Glutamatergic neuron (in vitro differentiated cells): Measurements from ENCODE around the gene DIPK1C. TPM values are rescaled to one million over a fixed set of nuclear protein-coding genes. Genes with fewer than 3 reads are reported as not detected.
A peak's percentile ranks its signal among the peaks of the same experiment; 100 is the strongest.

Experiments used
- DNase-seq: peaks from one replicate; pipeline ENCODE4 v3.0.0; 2022
- H3K27ac Mint-ChIP-seq: one replicate; pipeline ENCODE4 v1.8.0; 2020; ENCODE audit warnings: mild to moderate bottlenecking, mixed read lengths, inconsistent platforms; ENCODE audit not compliant: unreplicated experiment
- H3K27me3 Mint-ChIP-seq: one replicate; pipeline ENCODE4 v1.8.0; 2020; ENCODE audit warnings: mild to moderate bottlenecking, moderate library complexity, mixed read lengths, inconsistent platforms; ENCODE audit not compliant: unreplicated experiment
- H3K36me3 Mint-ChIP-seq: one replicate; pipeline ENCODE4 v1.8.0; 2020; ENCODE audit warnings: mild to moderate bottlenecking, mixed read lengths, inconsistent platforms; ENCODE audit not compliant: unreplicated experiment
- H3K4me1 Mint-ChIP-seq: one replicate; pipeline ENCODE4 v1.8.0; 2020; ENCODE audit warnings: mild to moderate bottlenecking, low read depth, mixed read lengths, inconsistent platforms; ENCODE audit not compliant: unreplicated experiment
- H3K4me3 Mint-ChIP-seq: one replicate; pipeline ENCODE4 v1.8.0; 2020; ENCODE audit warnings: mild to moderate bottlenecking, mixed read lengths, inconsistent platforms; ENCODE audit not compliant: unreplicated experiment
- H3K9me3 Mint-ChIP-seq: one replicate; pipeline ENCODE4 v1.8.0; 2020; ENCODE audit warnings: mild to moderate bottlenecking, moderate library complexity, mixed read lengths, inconsistent platforms; ENCODE audit not compliant: unreplicated experiment
- CTCF ChIP-seq: fragments of 200-600 bp; sonication (generic); IDR thresholded peaks from one replicate; pipeline ENCODE4 v1.5.0; 2021; ENCODE audit not compliant: partially characterized antibody, unreplicated experiment
- total RNA-seq: library from RNA; stranded (reverse); fragmentation: NEBNext Ultra II Directional; extraction: Animal tissue kit (Norgen Biotek cat#: 25700); gene quantifications from one replicate; pipeline ENCODE4 v1.2.1, GENCODE V29; 2021; ENCODE audit not compliant: unreplicated experiment

Gene DIPK1C
- total RNA-seq, 1 donor from 2014 or later = not detected

GRCh38 chr18:74465775-74466174 is 8.7 kb upstream of the DIPK1C start:
- no peaks in the 10 kb centered on the region for H3K4me1 Mint-ChIP-seq
- H3K9me3 Mint-ChIP-seq = peaks cover 1% of the 10 kb centered on the region
- no peak for DNase-seq
- TF ChIP-seq CTCF = no peak
- peaks cover 10% of the 10 kb centered on the region for H3K36me3 Mint-ChIP-seq
- H3K27ac Mint-ChIP-seq = no peak overlapping the region
- no peak overlapping the region for H3K4me3 Mint-ChIP-seq
- H3K27me3 Mint-ChIP-seq = peaks cover 1% of the 10 kb centered on the region

- Mint-ChIP-seq H3K36me3 (peaks cover 5% of the 10 kb centered on the region), H3K27me3 (peaks cover 1% of the 10 kb centered on the region), H3K4me3 (no peak overlapping the region), H3K27ac (no peak overlapping the region), H3K4me1 (no peaks in the 10 kb centered on the region), H3K9me3 (no peaks in the 10 kb centered on the region)
- TF ChIP-seq CTCF = no peak
- DNase-seq = no peak
These were observed 6.9 kb upstream of the DIPK1C start for GRCh38 chr18:74463983-74464382.

- no peak overlapping the region for H3K27ac Mint-ChIP-seq
These were observed 6.1 kb upstream of the DIPK1C start for GRCh38 chr18:74463254-74463653.

GRCh38 chr18:74460825-74461224 is 3.7 kb upstream of the DIPK1C start:
- peaks cover 9% of the 10 kb centered on the region for H3K27me3 Mint-ChIP-seq
- DNase-seq = no peak
- H3K36me3 Mint-ChIP-seq = peaks cover 5% of the 10 kb centered on the region
- H3K9me3 Mint-ChIP-seq = no peaks in the 10 kb centered on the region
- peaks cover 1% of the 10 kb centered on the region for H3K4me1 Mint-ChIP-seq
- no peak overlapping the region for H3K4me3 Mint-ChIP-seq
- no peak overlapping the region for H3K27ac Mint-ChIP-seq
- TF ChIP-seq CTCF = no peak

More at GRCh38 chr18:74463254-74463653, 6.1 kb upstream of the DIPK1C start:
- Mint-ChIP-seq H3K9me3 (no peaks in the 10 kb centered on the region), H3K4me3 (no peak overlapping the region), H3K27me3 (peaks cover 4% of the 10 kb centered on the region), H3K4me1 (no peaks in the 10 kb centered on the region), H3K36me3 (peaks cover 5% of the 10 kb centered on the region)
- no peak for DNase-seq
- TF ChIP-seq CTCF = no peak

- no peak overlapping the region for H3K4me3 Mint-ChIP-seq
- H3K36me3 Mint-ChIP-seq = peaks cover 5% of the 10 kb centered on the region
- no peak for DNase-seq
- H3K27me3 Mint-ChIP-seq = peaks cover 9% of the 10 kb centered on the region
- no peaks in the 10 kb centered on the region for H3K9me3 Mint-ChIP-seq
- no peak overlapping the region for H3K27ac Mint-ChIP-seq
- H3K4me1 Mint-ChIP-seq = peaks cover 1% of the 10 kb centered on the region
- peak; percentile 62 for TF ChIP-seq CTCF
These were observed 2.8 kb upstream of the DIPK1C start for GRCh38 chr18:74459889-74460288.
